Heart left ventricle (tissue), 16 donors: ENCODE data around the gene ZMAT3. TPM values are rescaled to one million over a fixed set of nuclear protein-coding genes. Genes with fewer than 3 reads are reported as not detected.
A peak's percentile ranks its signal among the peaks of the same experiment; 100 is the strongest.

Experiments used
- ATAC-seq, 4 donors: fragments of 200-7000 bp; cut with Tn5 transposase; one replicate each; pipeline ENCODE4 v1.9.1; 2020 to 2022; ENCODE audit warnings: moderate library complexity in 4 of 4, mild to moderate bottlenecking in 3 of 4, moderate number of reproducible peaks in 1 of 4
- DNase-seq, 5 donors: peaks; one replicate each; pipeline ENCODE4 v3.0.0-alpha.2; 2020
- H3K27ac ChIP-seq, 12 donors: fragments of 200-600 bp; sonication (generic) in 4 of 12; one replicate each; pipeline versions ENCODE4 v1.5.0 to v1.8.0; 2016 to 2022; ENCODE audit warnings: mild to moderate bottlenecking in 2 of 12
- H3K27me3 ChIP-seq, 9 donors: fragments of 200-600 bp; sonication (generic) in 2 of 9; one replicate each; pipeline versions ENCODE4 v1.5.1 to v1.8.0; 2016 to 2022; ENCODE audit warnings: mild to moderate bottlenecking in 3 of 9
- H3K36me3 ChIP-seq, 9 donors: fragments of 200-600 bp; sonication (generic) in 2 of 9; one replicate each; pipeline versions ENCODE4 v1.5.0 to v1.8.0; 2018 to 2022; ENCODE audit warnings: mild to moderate bottlenecking in 2 of 9
- H3K4me1 ChIP-seq, 12 donors: fragments of 200-600 bp; sonication (generic) in 4 of 12; one replicate each; pipeline versions ENCODE4 v1.5.0 to v1.8.0; 2016 to 2022; ENCODE audit warnings: mild to moderate bottlenecking in 3 of 12
- H3K4me3 ChIP-seq, 12 donors: fragments of 200-600 bp; sonication (generic) in 4 of 12; one replicate each; pipeline versions ENCODE4 v1.5.0 to v1.8.0; 2017 to 2022; ENCODE audit warnings: mild to moderate bottlenecking in 9 of 12, moderate library complexity in 4 of 12
- H3K9me3 ChIP-seq, 12 donors: fragments of 200-600 bp; sonication (generic) in 4 of 12; one replicate each; pipeline versions ENCODE4 v1.5.0 to v1.8.0; 2016 to 2022; ENCODE audit warnings: mild to moderate bottlenecking in 1 of 12
- POLR2A ChIP-seq, 2 donors: fragments of 450-650 bp; IDR thresholded peaks; one replicate each; pipeline ENCODE4 v1.6.1; 2017; ENCODE audit warnings: antibody characterized with exemption in 2 of 2, mild to moderate bottlenecking in 2 of 2, moderate library complexity in 2 of 2
- WGBS, 4 donors: extraction: QIAGEN DNeasy Blood & Tissue Kit in 2 of 4; methylation state at CpG; one replicate each; pipeline versions ENCODE4 v1.1.5 to v1.1.7; 2013 to 2018; 5-methylcytosine and 5-hydroxymethylcytosine counted together
- intact Hi-C, 10 donors: fragments of 100-400 bp; cut with DNase I; formaldehyde crosslinking; loops; one replicate each; pipeline versions ENCODE4 v1.11.1 to v1.14.2; 2022
- polyA plus RNA-seq, 2 donors: library from polyadenylated mRNA; stranded (reverse); fragments of 200-250 nt; gene quantifications; one replicate each; pipeline ENCODE4 v1.2.3, GENCODE V29; 2013
- total RNA-seq, 9 donors: library from RNA; depleted of rRNA in 2 of 9; stranded (reverse); fragments of >200 nt in 2 of 9; fragmentation: NEBNext Ultra II Directional in 3 of 9; extraction: Animal tissue kit (Norgen Biotek cat#: 25700) in 3 of 9; gene quantifications; one replicate each; pipeline versions ENCODE4 v1.1.0 to v1.2.4, GENCODE V29; 2016 to 2023
- TF ChIP-seq, protein P1 (sequence below), 12 donors: fragments of 200-600 bp; sonication (generic) in 4 of 12; IDR thresholded peaks; one replicate each; pipeline versions ENCODE4 v1.5.0 to v1.8.0; 2018 to 2022; ENCODE audit warnings: antibody characterized with exemption in 12 of 12, mild to moderate bottlenecking in 5 of 12
- donor health status: ischemic (EF 13 %, LVEDD 7.1; RV severe dilation, severe dysfunction).
- donor health status: healthy with polysubstance abuse.
- donor health status: DM: no; HTN: yes; CAD: no.
- donor health status: DM: no; HTN: no; CAD: no.
- donor health status: ischemic (EF 25% LVEDD 6.9; RV normal size, moderate dysfunction).
- donor health status: ischemic (EF 25% LVEDD 5.7; RV mildly dilated, moderate dysfunction).
- donor health status: healthy.
- donor health status: DM: yes; HTN: yes; CAD: no.
- donor health status: ischemic (EF 35%, LVEDD 5.7; RV mildly dilated, moderate dysfunction).
- donor health status: nonischemic (EF 11% LVEDD 7.7; RV severe dilation, severe dysfunction).
- donor health status: DM: yes; HTN: yes; CAD: no.
- donor health status: PGD.
- donor health status: ischemic (EF 29% LVEDD 5.4; RV normal size, mild dysfunction).
- donor health status: nonischemic (EF 23%, LVEDD 6.1; RV moderate dilation, normal function).

Gene ZMAT3
- total and polyA plus RNA-seq, 11 donors = 2.0 to 23.2 (median 14.3) TPM

DNA sequence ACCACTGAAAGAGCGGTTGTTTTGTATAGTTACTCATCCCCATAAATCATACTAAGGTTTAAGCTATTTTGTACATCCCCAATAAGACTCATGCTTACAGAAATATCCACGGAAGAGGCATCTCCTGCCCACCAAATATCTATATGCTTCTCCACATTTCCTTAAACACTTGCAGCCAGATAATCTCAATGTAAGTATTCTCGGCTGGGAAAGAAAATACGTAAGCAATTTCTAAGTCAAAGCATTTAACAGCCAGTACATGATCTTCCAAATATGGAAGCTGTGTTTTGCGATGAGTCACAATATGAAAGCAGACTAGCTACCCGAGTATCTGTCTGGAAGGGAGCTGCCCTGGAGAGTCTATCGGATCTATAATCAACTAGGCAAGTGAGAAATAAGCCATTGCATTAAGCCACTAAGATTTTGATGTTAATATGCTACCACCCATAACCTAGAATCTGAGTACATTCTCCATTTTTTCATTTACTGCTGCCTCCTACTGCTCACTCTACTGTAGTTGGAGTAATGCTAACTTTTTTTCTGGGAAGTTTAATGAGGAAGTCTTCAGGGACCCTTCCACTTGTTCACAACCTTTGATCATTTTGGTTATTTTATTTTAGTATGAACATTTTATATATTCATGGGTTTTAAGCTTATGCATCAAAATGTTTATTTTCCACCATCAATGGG is 26.9 kb upstream of the ZMAT3 start:
- TF ChIP-seq, protein P1, sequence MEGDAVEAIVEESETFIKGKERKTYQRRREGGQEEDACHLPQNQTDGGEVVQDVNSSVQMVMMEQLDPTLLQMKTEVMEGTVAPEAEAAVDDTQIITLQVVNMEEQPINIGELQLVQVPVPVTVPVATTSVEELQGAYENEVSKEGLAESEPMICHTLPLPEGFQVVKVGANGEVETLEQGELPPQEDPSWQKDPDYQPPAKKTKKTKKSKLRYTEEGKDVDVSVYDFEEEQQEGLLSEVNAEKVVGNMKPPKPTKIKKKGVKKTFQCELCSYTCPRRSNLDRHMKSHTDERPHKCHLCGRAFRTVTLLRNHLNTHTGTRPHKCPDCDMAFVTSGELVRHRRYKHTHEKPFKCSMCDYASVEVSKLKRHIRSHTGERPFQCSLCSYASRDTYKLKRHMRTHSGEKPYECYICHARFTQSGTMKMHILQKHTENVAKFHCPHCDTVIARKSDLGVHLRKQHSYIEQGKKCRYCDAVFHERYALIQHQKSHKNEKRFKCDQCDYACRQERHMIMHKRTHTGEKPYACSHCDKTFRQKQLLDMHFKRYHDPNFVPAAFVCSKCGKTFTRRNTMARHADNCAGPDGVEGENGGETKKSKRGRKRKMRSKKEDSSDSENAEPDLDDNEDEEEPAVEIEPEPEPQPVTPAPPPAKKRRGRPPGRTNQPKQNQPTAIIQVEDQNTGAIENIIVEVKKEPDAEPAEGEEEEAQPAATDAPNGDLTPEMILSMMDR (IDR thresholded peaks at IDR 0.05) = peak in 2 of 12 donors; percentile 15 to 17
- TF ChIP-seq POLR2A (IDR thresholded peaks at IDR 0.05) = no peak
- H3K4me3 ChIP-seq = peak overlapping the region in 2 of 12 donors; percentile 22 to 34
- no peak for DNase-seq
- H3K27ac ChIP-seq = no peak overlapping the region
- intact Hi-C loops = no loop called here
- WGBS, 4 donors = 69 to 82% (median 77%) methylated on average over 7 of the region's 7 CpGs
- no peaks in the 10 kb centered on the region for H3K36me3 ChIP-seq
- peaks cover 0 to 4% (median 0%) of the 10 kb centered on the region in 9 donors for H3K27me3 ChIP-seq
- ATAC-seq = no peak
- H3K4me1 ChIP-seq = no peaks in the 10 kb centered on the region
- H3K9me3 ChIP-seq = no peaks in the 10 kb centered on the region

DNA sequence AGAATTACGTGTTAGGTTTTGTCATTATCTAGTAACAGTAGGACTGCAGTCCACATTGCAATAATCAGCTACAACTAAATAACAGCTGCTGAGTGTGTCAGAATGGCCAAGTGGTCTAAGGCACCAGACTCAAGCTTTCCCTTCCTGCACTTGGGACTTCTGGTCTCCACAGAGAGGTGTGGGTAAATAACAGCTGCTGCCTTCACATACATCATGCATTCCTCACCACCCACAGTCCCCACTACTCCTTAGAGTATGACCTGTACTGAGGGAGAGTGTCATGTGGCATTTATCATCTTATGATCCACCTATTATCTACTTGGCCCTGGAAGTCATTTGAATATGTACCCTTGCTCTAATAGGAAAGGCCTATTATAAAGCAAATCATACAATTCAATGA is 22.2 kb upstream of the ZMAT3 start:
- no peak for DNase-seq
- H3K4me3 ChIP-seq = no peak overlapping the region
- no peaks in the 10 kb centered on the region for H3K36me3 ChIP-seq
- peaks cover 0 to 4% (median 0%) of the 10 kb centered on the region in 9 donors for H3K27me3 ChIP-seq
- intact Hi-C loops = no loop called here
- no peak for ATAC-seq
- 80 to 87% (median 84%) methylated on average over 1 of the region's 1 CpG for WGBS, 4 donors
- TF ChIP-seq, protein P1 (IDR thresholded peaks at IDR 0.05) = no peak
- no peak for TF ChIP-seq POLR2A (IDR thresholded peaks at IDR 0.05)
- no peak overlapping the region for H3K27ac ChIP-seq
- H3K4me1 ChIP-seq = no peaks in the 10 kb centered on the region
- no peaks in the 10 kb centered on the region for H3K9me3 ChIP-seq

DNA sequence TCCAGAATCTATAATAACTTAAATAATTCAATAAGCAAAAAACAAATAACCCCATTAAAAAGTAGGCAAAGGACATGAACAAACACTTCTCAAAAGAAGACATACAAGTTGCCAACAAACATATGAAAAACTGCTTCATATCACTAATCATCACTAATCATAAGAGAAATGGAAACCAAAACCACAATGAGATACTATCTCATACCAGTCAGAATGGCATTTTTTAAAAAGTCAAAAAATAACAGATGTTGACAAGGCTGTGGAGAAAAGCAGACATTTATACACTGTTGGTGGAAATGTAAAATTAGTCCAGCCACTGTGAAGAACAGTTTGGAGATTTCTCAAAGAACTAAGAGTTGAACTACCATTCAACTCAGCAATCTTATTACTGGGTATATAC is 19.5 kb upstream of the ZMAT3 start:
- Histone ChIP-seq H3K4me3 (no peak overlapping the region), H3K27ac (no peak overlapping the region), H3K27me3 (no peaks in the 10 kb centered on the region), H3K9me3 (no peaks in the 10 kb centered on the region), H3K4me1 (no peaks in the 10 kb centered on the region), H3K36me3 (no peaks in the 10 kb centered on the region)
- ATAC-seq (no peak), DNase-seq (no peak)
- intact Hi-C loops = no loop called here
- TF ChIP-seq, protein P1 (IDR thresholded peaks at IDR 0.05) = no peak
- no peak for TF ChIP-seq POLR2A (IDR thresholded peaks at IDR 0.05)

DNA sequence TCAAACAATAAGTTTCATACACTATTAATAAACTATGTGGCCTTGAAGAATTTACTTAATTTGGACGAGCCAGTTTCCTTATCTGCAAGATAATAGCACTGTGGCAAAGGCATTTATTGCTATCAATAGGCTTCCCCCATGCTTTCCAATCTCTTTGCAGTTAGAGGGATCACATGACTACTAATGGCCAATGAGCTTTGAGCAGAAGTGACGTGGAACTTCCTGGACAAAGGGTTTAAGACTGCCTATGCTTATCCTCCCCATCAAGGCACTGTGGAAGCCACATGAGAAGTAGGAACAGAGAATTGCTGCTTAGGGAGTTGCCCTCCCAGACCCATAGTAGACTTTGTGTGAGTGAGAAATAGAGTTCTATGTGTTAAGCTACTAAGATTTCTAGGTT is 16.7 kb upstream of the ZMAT3 start:
- no peaks in the 10 kb centered on the region for H3K27me3 ChIP-seq
- no peak for TF ChIP-seq POLR2A (IDR thresholded peaks at IDR 0.05)
- TF ChIP-seq, protein P1 (IDR thresholded peaks at IDR 0.05) = no peak
- no peaks in the 10 kb centered on the region for H3K36me3 ChIP-seq
- DNase-seq (no peak), ATAC-seq (no peak)
- intact Hi-C loops = no loop called here
- H3K4me1 ChIP-seq = no peaks in the 10 kb centered on the region
- no peak overlapping the region for H3K27ac ChIP-seq
- H3K9me3 ChIP-seq = no peaks in the 10 kb centered on the region
- 24 to 32% (median 27%) methylated on average over 2 of the region's 2 CpGs for WGBS, 4 donors
- no peak overlapping the region for H3K4me3 ChIP-seq
